Ovary (tissue), 9 donors: Measurements from ENCODE around the gene SPON2. TPM values are rescaled to one million over a fixed set of nuclear protein-coding genes. Genes with fewer than 3 reads are reported as not detected.
A peak's percentile ranks its signal among the peaks of the same experiment; 100 is the strongest.

Experiments
- DNase-seq, 5 donors: peaks; one replicate each; pipeline ENCODE4 v3.0.0-alpha.2; 2019 to 2020
- H3K27ac ChIP-seq, 2 donors: fragments of 200-600 bp; one replicate each; pipeline versions ENCODE4 v1.5.1 to v1.8.0; 2019 to 2022
- H3K27me3 ChIP-seq: fragments of 200-600 bp; one replicate; pipeline ENCODE4 v1.8.0; 2022
- H3K36me3 ChIP-seq: fragments of 200-600 bp; sonication (generic); one replicate; pipeline ENCODE4 v1.5.1; 2019
- H3K4me1 ChIP-seq: one replicate; pipeline ENCODE4 v1.8.1; 2013; ENCODE audit warnings: mild to moderate bottlenecking, moderate library complexity; ENCODE audit not compliant: insufficient read depth
- H3K4me3 ChIP-seq: fragments of 200-600 bp; sonication (generic); one replicate; pipeline ENCODE4 v1.5.1; 2017
- H3K9me3 ChIP-seq, 2 donors: fragments of 200-600 bp in 1 of 2; sonication (generic) in 1 of 2; one replicate each; pipeline versions ENCODE4 v1.5.1 to v1.8.1; 2013 to 2019; ENCODE audit warnings: mild to moderate bottlenecking in 1 of 2, moderate library complexity in 1 of 2
- CTCF ChIP-seq, 3 donors: fragments of 450-650 bp in 2 of 3; fragments of 200-600 bp in 1 of 3; IDR thresholded peaks; one replicate each; pipeline versions ENCODE4 v1.5.1 to v1.8.0; 2016 to 2022; ENCODE audit warnings: antibody characterized with exemption in 3 of 3, mild to moderate bottlenecking in 1 of 3
- EP300 ChIP-seq: sonication (generic); formaldehyde crosslinking; IDR thresholded peaks from one replicate; pipeline ENCODE4 v1.6.1; 2017; ENCODE audit warnings: antibody characterized with exemption
- POLR2A ChIP-seq: fragments of 450-650 bp; IDR thresholded peaks from one replicate; pipeline ENCODE4 v1.6.1; 2017; ENCODE audit warnings: antibody characterized with exemption, mild to moderate bottlenecking, moderate library complexity
- WGBS, 3 donors: extraction: QIAGEN DNeasy Blood & Tissue Kit in 1 of 3; methylation state at CpG; one replicate each; pipeline versions ENCODE4 v1.1.5 to v1.1.7; 2013 to 2017; 5-methylcytosine and 5-hydroxymethylcytosine counted together
- intact Hi-C, 4 donors: fragments of 100-400 bp; cut with DNase I; formaldehyde crosslinking; loops; one replicate each; pipeline versions ENCODE4 v1.11.0 to v1.15.1; 2022 to 2023
- polyA plus RNA-seq, 2 donors: library from polyadenylated mRNA; stranded (reverse); fragments of 200-250 nt in 1 of 2; fragments of 350-450 nt in 1 of 2; fragmentation: Illumina TruSeq in 1 of 2; extraction: RNeasy Lipid Tissue Mini Kit (QIAGEN cat#74804) in 1 of 2; gene quantifications; one replicate each; pipeline ENCODE4 v1.2.3, GENCODE V29; 2013 to 2014
- total RNA-seq, 7 donors: library from RNA; depleted of rRNA in 2 of 7; stranded (reverse); fragments of >200 nt in 2 of 7; fragmentation: NEBNext Ultra II Directional in 3 of 7; extraction: Animal tissue kit (Norgen Biotek cat#: 25700) in 3 of 7; gene quantifications; one replicate each; pipeline versions ENCODE4 v1.1.0 to v1.2.4, GENCODE V29; 2016 to 2023
- donor health status: DM: no; HTN: no; CAD: no; lungs with moderate emphysema.
- donor health status: DM: no; HTN: no; CAD: no.
- donor health status: Bipolar disorder and iron deficiency.
- donor health status: DM: yes; HTN: yes; CAD: no.
- donor health status: DM: no; HTN: no; CAD: no.
- donor health status: DM: yes; HTN: yes; CAD: no.

Gene SPON2
- total and polyA plus RNA-seq, 9 donors: 8.0 to 104 (median 51.0) TPM

GRCh38 chr4:1216076-1216614, 43.8 kb upstream of the SPON2 start:
- peaks cover 11% of the 10 kb centered on the region for H3K4me1 ChIP-seq
- H3K36me3 ChIP-seq: no peaks in the 10 kb centered on the region
- H3K4me3 ChIP-seq: no peak overlapping the region
- intact Hi-C loops: no loop called here
- WGBS, 3 donors: 91 to 92% (median 92%) methylated on average over 25 to 34 of the region's 34 CpGs
- no peak overlapping the region for H3K27ac ChIP-seq
- TF ChIP-seq CTCF (IDR thresholded peaks at IDR 0.05): no peak
- TF ChIP-seq EP300: no peak
- TF ChIP-seq POLR2A: no peak
- DNase-seq: no peak
- no peaks in the 10 kb centered on the region for H3K27me3 ChIP-seq
- no peaks in the 10 kb centered on the region for H3K9me3 ChIP-seq

GRCh38 chr4:1215141-1216075, 43.0 kb upstream of the SPON2 start:
- H3K4me3 ChIP-seq: no peak overlapping the region
- WGBS, 3 donors: 56 to 65% (median 62%) methylated on average over 24 to 31 of the region's 31 CpGs
- intact Hi-C loops: no loop called here
- no peaks in the 10 kb centered on the region for H3K9me3 ChIP-seq
- peak in 3 of 5 donors; percentile 65 to 89 (median 70) for DNase-seq
- H3K27me3 ChIP-seq: no peaks in the 10 kb centered on the region
- H3K27ac ChIP-seq: no peak overlapping the region
- no peak for TF ChIP-seq CTCF (IDR thresholded peaks at IDR 0.05)
- TF ChIP-seq POLR2A: no peak
- no peak for TF ChIP-seq EP300
- peaks cover 19% of the 10 kb centered on the region for H3K4me1 ChIP-seq
- H3K36me3 ChIP-seq: no peaks in the 10 kb centered on the region

GRCh38 chr4:1214101-1215095, 42.0 kb upstream of the SPON2 start:
- WGBS, 3 donors: 75 to 81% (median 81%) methylated on average over 33 to 48 of the region's 48 CpGs
- peak in 1 of 5 donors; percentile 37 for DNase-seq
- H3K4me1 ChIP-seq: peaks cover 26% of the 10 kb centered on the region
- no peaks in the 10 kb centered on the region for H3K36me3 ChIP-seq
- H3K4me3 ChIP-seq: no peak overlapping the region
- no peak for TF ChIP-seq CTCF (IDR thresholded peaks at IDR 0.05)
- no peak for TF ChIP-seq EP300
- no peak for TF ChIP-seq POLR2A
- intact Hi-C loops: loop anchor here in 1 of 4 donors (5.0 kb wide), 1 partner anchor 33 kb away; the partner anchor contains the start of gene CTBP1
- no peak overlapping the region for H3K27ac ChIP-seq
- no peaks in the 10 kb centered on the region for H3K9me3 ChIP-seq
- H3K27me3 ChIP-seq: no peaks in the 10 kb centered on the region
